HCT116 (cell line): Measurements from ENCODE around the gene DPP9. TPM values are rescaled to one million over a fixed set of nuclear protein-coding genes. Genes with fewer than 3 reads are reported as not detected.
A peak's percentile ranks its signal among the peaks of the same experiment; 100 is the strongest.

Experiments
- ATAC-seq: fragments of 200-7000 bp; cut with Tn5 transposase; 2 replicates; pipeline ENCODE4 v1.9.1; 2020; ENCODE audit warnings: mild to moderate bottlenecking, moderate library complexity
- BruUV-seq: library from RNA; stranded (reverse); fragments of 400-500 nt; replicated peaks from 2 replicates; lab custom pipeline; 2021; lab: Mats Ljungman, UMichigan
- CTCF ChIA-PET: fragments of 300-600 bp; sonication (Branson Sonifier 250); formaldehyde crosslinking; loops from one replicate; lab custom pipeline; 2021; ENCODE audit warnings: antibody characterized with exemption; lab: Charles Lee
- POLR2A ChIA-PET: fragments of 300-600, 350-600 bp; sonication (Branson Sonifier 250); formaldehyde crosslinking; loops from one replicate; lab custom pipeline; 2021; ENCODE audit warnings: antibody characterized with exemption; lab: Charles Lee
- RAD21 ChIA-PET, 2 experiments: fragments of 300-600 bp; sonication (Branson Sonifier 250); formaldehyde crosslinking; loops; one replicate each; lab custom pipeline; 2023; ENCODE audit warnings: low total read pairs in 2 of 2; ENCODE audit not compliant: uncharacterized antibody in 2 of 2, unreplicated experiment in 2 of 2, low non-redundant PET in 1 of 2; lab: Charles Lee
- DNase-seq: peaks from one replicate; pipeline ENCODE4 v3.0.0-alpha.2; 2010; ENCODE audit warnings: low read depth, low spot score
- H2AFZ ChIP-seq: fragments of 200-600 bp; shearing (Covaris generic), sonication (generic); 2 replicates; pipeline ENCODE4 v1.6.1; 2017; ENCODE audit warnings: low read depth, mixed run types, mixed read lengths, antibody characterized with exemption, low read length; ENCODE audit not compliant: poor library complexity, severe bottlenecking
- H3K27ac ChIP-seq: 2 replicates; pipeline ENCODE4 v1.5.1; 2012; ENCODE audit warnings: low read depth, low read length
- H3K27me3 ChIP-seq: fragments of 200-600 bp; sonication (generic); 2 replicates; pipeline ENCODE4 v1.6.1; 2016; ENCODE audit warnings: mixed run types, low read length, mixed read lengths; ENCODE audit not compliant: insufficient read depth
- H3K36me3 ChIP-seq, 2 experiments: fragments of 200-500 bp in 1 of 2; fragments of 200-600 bp in 1 of 2; sonication (Bioruptor generic) in 1 of 2; sonication (generic) in 1 of 2; 2 replicates each; pipeline versions ENCODE4 v1.5.1 to v1.6.1; 2014 to 2016; ENCODE audit warnings: low read length in 2 of 2, inconsistent platforms in 1 of 2, mixed read lengths in 1 of 2, mixed run types in 1 of 2; ENCODE audit not compliant: insufficient read depth in 2 of 2, control insufficient read depth in 1 of 2
- H3K4me1 ChIP-seq, 2 experiments: fragments of 200-600 bp in 1 of 2; sonication (generic) in 1 of 2; 2 replicates each; pipeline versions ENCODE4 v1.5.1 to v1.6.1; 2012 to 2017; ENCODE audit warnings: low read length in 2 of 2, inconsistent platforms in 1 of 2, mild to moderate bottlenecking in 1 of 2, mixed read lengths in 1 of 2, mixed run types in 1 of 2, moderate library complexity in 1 of 2; ENCODE audit not compliant: insufficient read depth in 2 of 2, control insufficient read depth in 1 of 2
- H3K4me2 ChIP-seq: fragments of 200-600 bp; sonication (generic); 2 replicates; pipeline ENCODE4 v1.6.1; 2017; ENCODE audit warnings: mixed run types, low read length, mixed read lengths
- H3K4me3 ChIP-seq, 2 experiments: fragments of 200-600 bp in 1 of 2; sonication (generic) in 1 of 2; replicated peaks in 1 of 2; 2 replicates each; pipeline ENCODE4 v1.5.1; 2011 to 2016; ENCODE audit warnings: low read length in 2 of 2, control low read depth in 1 of 2, low read depth in 1 of 2, mild to moderate bottlenecking in 1 of 2, mixed read lengths in 1 of 2, mixed run types in 1 of 2
- H3K79me2 ChIP-seq: fragments of 200-600 bp; sonication (generic); 2 replicates; pipeline ENCODE4 v1.6.1; 2017; ENCODE audit warnings: mild to moderate bottlenecking, mixed run types, low read length, moderate library complexity, mixed read lengths; ENCODE audit not compliant: insufficient read depth
- H3K9ac ChIP-seq: fragments of 200-600 bp; sonication (generic); 2 replicates; pipeline ENCODE4 v1.6.1; 2016; ENCODE audit warnings: low read length, mixed read lengths
- H3K9me2 ChIP-seq: fragments of 200-600 bp; sonication (generic), shearing (Covaris generic); 2 replicates; pipeline ENCODE4 v1.6.1; 2017; ENCODE audit warnings: mixed run types, mild to moderate bottlenecking, moderate library complexity; ENCODE audit not compliant: insufficient read depth
- H3K9me3 ChIP-seq, 2 experiments: fragments of 200-500 bp in 1 of 2; fragments of 200-600 bp in 1 of 2; sonication (Bioruptor generic) in 1 of 2; sonication (generic) in 1 of 2; 2 replicates each; pipeline ENCODE4 v1.6.1; 2014 to 2017; ENCODE audit warnings: low read length in 2 of 2, mixed read lengths in 2 of 2, inconsistent platforms in 1 of 2, low read depth in 1 of 2, mild to moderate bottlenecking in 1 of 2, mixed run types in 1 of 2, moderate library complexity in 1 of 2; ENCODE audit not compliant: control insufficient read depth in 1 of 2, insufficient read depth in 1 of 2
- H4K20me1 ChIP-seq: fragments of 200-600 bp; sonication (generic), shearing (Covaris generic); 2 replicates; pipeline ENCODE4 v1.6.1; 2017; ENCODE audit warnings: mixed run types, mild to moderate bottlenecking, moderate library complexity; ENCODE audit not compliant: insufficient read depth
- CBX3 ChIP-seq: IDR thresholded peaks from 2 replicates; pipeline ENCODE4 v1.6.1; 2012; ENCODE audit warnings: low read depth
- CTCF ChIP-seq, 3 experiments: fragments of 200-600 bp in 1 of 3; sonication (generic) in 1 of 3; IDR thresholded peaks in 2 of 3; conservative IDR thresholded peaks in 1 of 3; 2 replicates each; pipeline ENCODE4 v1.5.1; 2012 to 2017; ENCODE audit warnings: low read depth in 2 of 3, low read length in 2 of 3, antibody characterized with exemption in 1 of 3, borderline replicate concordance in 1 of 3, control low read depth in 1 of 3, mild to moderate bottlenecking in 1 of 3, mixed read lengths in 1 of 3, mixed run types in 1 of 3, moderate library complexity in 1 of 3; ENCODE audit not compliant: insufficient read depth in 1 of 3
- EGR1 ChIP-seq: IDR thresholded peaks from 2 replicates; pipeline ENCODE4 v1.6.1; 2012; ENCODE audit warnings: low read depth
- ELF1 ChIP-seq: IDR thresholded peaks from 2 replicates; pipeline ENCODE4 v1.6.1; 2012; ENCODE audit warnings: low read depth, borderline replicate concordance
- SRF ChIP-seq: IDR thresholded peaks from 2 replicates; pipeline ENCODE4 v1.6.1; 2012; ENCODE audit warnings: low read depth
- ZBTB33 ChIP-seq: IDR thresholded peaks from 2 replicates; pipeline ENCODE4 v1.6.1; 2011; ENCODE audit warnings: mild to moderate bottlenecking, low read length, moderate library complexity; ENCODE audit not compliant: insufficient replicate concordance; ENCODE audit errors: extremely low read depth
- ZNF274 ChIP-seq: fragments of 200-500 bp; sonication (Bioruptor generic); IDR thresholded peaks from 2 replicates; pipeline ENCODE4 v1.6.1; 2014; ENCODE audit warnings: mild to moderate bottlenecking, low read depth, low read length, inconsistent platforms
- intact Hi-C: fragments of 100-400 bp; cut with micrococcal nuclease; formaldehyde crosslinking; loops from 2 replicates; pipeline ENCODE4 v1.10.0; 2022
- total RNA-seq: library from RNA; stranded (reverse); gene quantifications from one replicate; pipeline ENCODE4 v1.2.1, GENCODE V29; 2021; ENCODE audit not compliant: unreplicated experiment
- TF ChIP-seq, protein P1 (sequence below): IDR thresholded peaks from 2 replicates; pipeline ENCODE4 v1.6.1; 2012
- TF ChIP-seq, protein P2 (sequence below): IDR thresholded peaks from 2 replicates; pipeline ENCODE4 v1.6.1; 2012

Gene DPP9
- total RNA-seq, 1 experiment from 2014 or later, result 67.6 TPM

GRCh38 chr19:4723595-4724514, at the start of gene DPP9 (continued):
- TF ChIP-seq ZBTB33, result no peak
- TF ChIP-seq CBX3, result no peak; the same call in 1 of the 2 replicates
- TF ChIP-seq, protein P1, sequence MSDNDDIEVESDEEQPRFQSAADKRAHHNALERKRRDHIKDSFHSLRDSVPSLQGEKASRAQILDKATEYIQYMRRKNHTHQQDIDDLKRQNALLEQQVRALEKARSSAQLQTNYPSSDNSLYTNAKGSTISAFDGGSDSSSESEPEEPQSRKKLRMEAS, result peak; percentile 92
- TF ChIP-seq SRF, result no peak; the same call in 1 of the 2 replicates
- no peak; the same call in 1 of the 2 replicates for TF ChIP-seq ELF1

DNA sequence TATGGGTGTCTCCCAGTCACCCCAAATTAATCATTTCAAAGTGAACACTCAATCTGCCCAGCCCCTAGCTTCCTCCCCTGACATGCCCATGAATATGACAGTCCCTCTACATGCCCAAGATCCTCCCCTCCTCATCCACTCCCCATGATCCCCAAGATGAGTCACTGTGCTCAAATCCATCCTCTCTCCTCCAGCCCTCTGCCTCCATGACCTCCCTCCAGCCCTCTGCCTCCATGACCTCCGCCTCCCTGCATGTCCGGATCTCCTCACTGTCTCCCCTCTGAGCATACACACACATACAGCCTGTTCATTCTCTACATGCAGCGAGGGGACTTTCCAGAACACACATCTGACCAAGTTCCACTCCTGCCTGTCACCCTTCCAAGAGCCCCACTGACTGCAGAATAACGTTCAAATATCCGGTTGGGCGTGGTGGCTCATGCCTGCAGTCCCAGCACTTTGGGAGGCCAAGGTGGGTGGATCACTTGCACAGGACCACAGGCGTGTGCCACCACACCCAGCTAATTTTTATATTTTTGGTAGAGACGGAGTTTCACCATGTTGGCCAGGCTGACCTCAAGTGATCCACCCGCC, 49.5 kb upstream of the DPP9 start:
- ATAC-seq, result peak; percentile 57
- no peaks in the 10 kb centered on the region for H3K79me2 ChIP-seq
- intact Hi-C loops, result no loop called here
- H3K4me1 ChIP-seq, result peaks cover 10 to 21% of the 10 kb centered on the region in 2 experiments
- BruUV-seq, result no TSS peak
- POLR2A ChIA-PET, result no interaction called here
- TF ChIP-seq SRF (no peak), CTCF (IDR thresholded peaks at IDR 0.05 in 2 of 3, conservative IDR thresholded peaks at IDR 0.05 in 1 of 3; ENCODE audit: borderline replicate concordance in 1 of 3, insufficient read depth in 1 of 3, low read depth in 2 of 3, low read length in 2 of 3) (no peak), ZNF274 (no peak), EGR1 (no peak)
- TF ChIP-seq, protein P2, sequence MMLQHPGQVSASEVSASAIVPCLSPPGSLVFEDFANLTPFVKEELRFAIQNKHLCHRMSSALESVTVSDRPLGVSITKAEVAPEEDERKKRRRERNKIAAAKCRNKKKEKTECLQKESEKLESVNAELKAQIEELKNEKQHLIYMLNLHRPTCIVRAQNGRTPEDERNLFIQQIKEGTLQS, result no peak
- TF ChIP-seq, all 23 proteins: peak for 0
- H2AFZ ChIP-seq, result no peak overlapping the region
- no peaks in the 10 kb centered on the region for H3K9me3 ChIP-seq
- H3K9me2 ChIP-seq, result no peaks in the 10 kb centered on the region
- 0 out of 2 replicates have a peak, but pooled peaks cover 4% of the 10 kb centered on the region for H3K27me3 ChIP-seq
- no peak overlapping the region for H3K27ac ChIP-seq
- H3K36me3 ChIP-seq, result no peaks in the 10 kb centered on the region
- H3K9ac ChIP-seq, result no peak overlapping the region
- RAD21 ChIA-PET, result no interaction called here
- no peaks in the 10 kb centered on the region for H4K20me1 ChIP-seq
- CTCF ChIA-PET, result no interaction called here
- H3K4me2 ChIP-seq, result peak overlapping the region; percentile 40
- no peak for DNase-seq
- H3K4me3 ChIP-seq, result 0 out of 4 replicates have a peak overlapping the region, but pooled peaks of 1 of the 2 experiments have one; percentile 1
